Peyer's patch (tissue), 4 donors: ENCODE data around the gene UCMA.
"Not testable (repeated sequence)": the region's sequence is repeated elsewhere in the genome, so short reads cannot be mapped to it uniquely, and the experiment has no call there.

Source experiments
- POLR2A ChIP-seq, 2 donors: fragments of 450-650 bp; IDR thresholded peaks; one replicate each; pipeline ENCODE4 v1.5.1; 2017; ENCODE audit warnings: antibody characterized with exemption in 2 of 2, mild to moderate bottlenecking in 2 of 2, moderate library complexity in 2 of 2
- TF ChIP-seq, protein P1 (sequence below), 6 experiments: fragments of 450-650 bp in 4 of 6; fragments of 200-600 bp in 2 of 6; sonication (generic) in 1 of 6; IDR thresholded peaks; one replicate each; pipeline ENCODE4 v1.5.1; 2017 to 2019; ENCODE audit warnings: antibody characterized with exemption in 6 of 6, mild to moderate bottlenecking in 3 of 6, moderate library complexity in 1 of 6

DNA sequence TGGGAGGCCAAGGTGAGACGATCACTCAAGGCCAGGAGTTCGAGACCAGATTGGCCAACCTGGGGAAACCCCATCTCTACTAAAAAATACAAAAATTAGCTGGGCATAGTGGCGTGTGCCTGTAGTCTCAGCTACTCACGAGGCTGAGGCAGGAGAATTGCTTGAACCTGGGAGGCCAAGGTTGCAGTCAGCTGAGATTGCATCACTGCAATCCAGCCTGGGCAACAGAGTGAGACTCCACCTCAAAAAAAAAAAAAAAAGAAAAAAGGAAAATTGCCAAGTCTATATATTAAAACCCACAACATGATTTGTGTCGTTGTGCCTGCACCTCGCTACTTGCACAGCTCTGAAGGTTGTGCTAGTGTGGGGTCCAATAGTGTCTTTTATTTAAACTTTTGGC lies 48.2 kb upstream of the UCMA start:
- TF ChIP-seq POLR2A (IDR thresholded peaks at IDR 0.05) = not testable (repeated sequence)
- TF ChIP-seq, protein P1, sequence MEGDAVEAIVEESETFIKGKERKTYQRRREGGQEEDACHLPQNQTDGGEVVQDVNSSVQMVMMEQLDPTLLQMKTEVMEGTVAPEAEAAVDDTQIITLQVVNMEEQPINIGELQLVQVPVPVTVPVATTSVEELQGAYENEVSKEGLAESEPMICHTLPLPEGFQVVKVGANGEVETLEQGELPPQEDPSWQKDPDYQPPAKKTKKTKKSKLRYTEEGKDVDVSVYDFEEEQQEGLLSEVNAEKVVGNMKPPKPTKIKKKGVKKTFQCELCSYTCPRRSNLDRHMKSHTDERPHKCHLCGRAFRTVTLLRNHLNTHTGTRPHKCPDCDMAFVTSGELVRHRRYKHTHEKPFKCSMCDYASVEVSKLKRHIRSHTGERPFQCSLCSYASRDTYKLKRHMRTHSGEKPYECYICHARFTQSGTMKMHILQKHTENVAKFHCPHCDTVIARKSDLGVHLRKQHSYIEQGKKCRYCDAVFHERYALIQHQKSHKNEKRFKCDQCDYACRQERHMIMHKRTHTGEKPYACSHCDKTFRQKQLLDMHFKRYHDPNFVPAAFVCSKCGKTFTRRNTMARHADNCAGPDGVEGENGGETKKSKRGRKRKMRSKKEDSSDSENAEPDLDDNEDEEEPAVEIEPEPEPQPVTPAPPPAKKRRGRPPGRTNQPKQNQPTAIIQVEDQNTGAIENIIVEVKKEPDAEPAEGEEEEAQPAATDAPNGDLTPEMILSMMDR (IDR thresholded peaks at IDR 0.05) = not testable (repeated sequence)
